Activated naive CD4-positive, alpha-beta T cell treated with anti-CD3 and anti-CD28 coated beads for 36 hours (primary cell): ENCODE results near the gene UBN1. TPM values are rescaled to one million over a fixed set of nuclear protein-coding genes. Genes with fewer than 3 reads are reported as not detected.

Experiments
- CTCF ChIA-PET: fragments of 350-600 bp; sonication (Branson Sonifier 250); formaldehyde crosslinking; loops from one replicate; lab custom pipeline; 2021; ENCODE audit warnings: antibody characterized with exemption; lab: Charles Lee
- DNase-seq: peaks from one replicate; pipeline ENCODE4 v3.0.0-alpha.2; 2020
- H3K27ac Mint-ChIP-seq: one replicate; pipeline ENCODE4 v1.8.0; 2021; ENCODE audit warnings: mild to moderate bottlenecking, mixed read lengths
- H3K27me3 Mint-ChIP-seq: one replicate; pipeline ENCODE4 v1.8.0; 2021; ENCODE audit warnings: low read depth, mixed read lengths
- H3K36me3 Mint-ChIP-seq: one replicate; pipeline ENCODE4 v1.8.0; 2021; ENCODE audit warnings: low read depth, mixed read lengths
- H3K4me1 Mint-ChIP-seq: one replicate; pipeline ENCODE4 v1.8.0; 2021; ENCODE audit warnings: low read depth, mixed read lengths
- H3K4me3 Mint-ChIP-seq: one replicate; pipeline ENCODE4 v1.8.0; 2021; ENCODE audit warnings: mild to moderate bottlenecking, moderate library complexity, mixed read lengths
- H3K9me3 Mint-ChIP-seq: one replicate; pipeline ENCODE4 v1.8.0; 2021; ENCODE audit warnings: mixed read lengths
- intact Hi-C: fragments of 100-400 bp; cut with micrococcal nuclease; formaldehyde crosslinking; loops from one replicate; pipeline ENCODE4 v1.15.1; 2023
- total RNA-seq, 2 experiments: library from RNA; stranded (reverse); gene quantifications; one replicate each; pipeline ENCODE4 v1.2.3, GENCODE V29; 2021

UBN1 gene
- total RNA-seq, 2 experiments from 2014 or later: 26.7 to 28.1 TPM

DNA sequence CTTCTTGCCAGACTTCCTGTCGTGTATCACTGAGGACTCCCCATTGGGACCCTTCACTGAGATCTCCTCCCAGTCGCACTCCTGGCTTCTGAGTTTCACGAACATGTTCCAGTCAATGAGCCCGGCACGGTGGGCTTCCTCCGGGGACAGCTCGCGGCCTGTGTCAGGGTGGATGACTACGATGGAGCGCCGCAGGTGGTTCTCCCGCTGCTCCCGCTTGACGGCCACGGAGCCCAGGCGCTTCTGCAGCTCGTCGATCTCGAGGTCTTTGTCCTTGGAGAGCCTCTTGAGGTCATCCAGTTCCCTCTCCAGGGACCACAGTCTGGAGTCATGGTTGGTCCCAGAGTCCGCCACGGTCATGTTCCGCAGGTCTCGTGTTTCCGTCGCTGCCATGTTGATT is 36.2 kb downstream of the UBN1 start:
- Mint-ChIP-seq H3K36me3 (peaks cover 31% of the 10 kb centered on the region), H3K9me3 (no peaks in the 10 kb centered on the region), H3K27me3 (no peaks in the 10 kb centered on the region), H3K4me3 (no peak overlapping the region), H3K4me1 (no peaks in the 10 kb centered on the region), H3K27ac (no peak overlapping the region)
- no peak for DNase-seq
- CTCF ChIA-PET: no interaction called here
- intact Hi-C loops: no loop called here

GRCh38 chr16:4884209-4884608 is 36.9 kb downstream of the UBN1 start:
- Mint-ChIP-seq H3K4me1 (no peaks in the 10 kb centered on the region), H3K4me3 (no peak overlapping the region), H3K27ac (no peak overlapping the region), H3K27me3 (no peaks in the 10 kb centered on the region), H3K36me3 (peaks cover 29% of the 10 kb centered on the region), H3K9me3 (no peaks in the 10 kb centered on the region)
- CTCF ChIA-PET: interaction anchor here (0.6 kb wide), 1 partner anchor 95 kb away, joined by 3 read pairs; no protein-coding TSS in a partner anchor
- intact Hi-C loops: no loop called here
- DNase-seq: no peak

DNA sequence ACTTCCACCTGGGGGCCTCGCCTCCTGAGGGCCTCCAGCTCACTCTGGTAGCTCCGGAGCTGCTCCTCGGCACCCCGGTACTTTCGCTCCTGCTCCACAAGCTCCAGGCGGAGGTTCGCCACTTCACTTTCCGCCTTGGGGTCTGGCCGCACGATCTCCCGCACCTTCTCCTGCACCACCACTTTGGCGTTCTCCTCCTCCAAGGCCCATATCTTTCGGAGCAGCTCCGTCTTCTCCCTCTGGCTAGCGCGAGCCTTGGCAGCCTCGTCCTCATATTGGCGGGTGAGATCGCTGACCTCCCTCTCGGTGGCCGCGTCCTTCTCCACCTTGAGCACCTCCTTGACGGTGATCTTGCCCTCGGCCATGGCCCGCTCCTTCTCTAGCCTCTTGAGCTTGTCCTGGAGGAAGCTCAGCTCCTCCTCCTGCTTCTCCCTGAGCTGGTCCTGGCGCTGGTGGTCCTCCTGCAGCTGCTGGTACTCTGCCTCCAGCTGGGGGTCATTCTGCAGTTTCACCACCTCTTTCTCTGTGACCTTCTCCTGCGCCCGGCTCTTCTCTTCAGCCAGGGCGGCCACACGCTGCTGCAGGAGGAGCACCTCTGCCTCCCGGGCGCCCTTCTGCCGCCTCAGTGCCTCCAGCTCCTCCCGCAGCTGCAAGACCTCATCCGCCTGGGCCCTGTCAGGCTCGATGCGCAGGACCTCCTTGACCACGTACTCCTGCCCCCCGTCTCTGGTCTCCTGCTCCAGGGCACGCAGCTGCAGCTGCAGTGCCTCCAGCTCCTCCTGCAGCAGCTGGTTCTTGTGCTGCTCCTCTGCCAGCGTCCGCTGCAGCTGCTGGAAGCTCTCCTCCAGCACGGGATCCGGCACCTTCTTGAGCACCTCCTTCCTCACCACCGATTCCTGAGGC is 37.9 kb downstream of the UBN1 start:
- Mint-ChIP-seq H3K36me3 (peaks cover 27% of the 10 kb centered on the region), H3K27ac (no peak overlapping the region)
- CTCF ChIA-PET: interaction anchor here (0.6 kb wide), 1 partner anchor 96 kb away, joined by 3 read pairs; no protein-coding TSS in a partner anchor

GRCh38 chr16:4886151-4886550 is 38.9 kb downstream of the UBN1 start:
- H3K4me3 Mint-ChIP-seq: no peak overlapping the region
- H3K36me3 Mint-ChIP-seq: peaks cover 26% of the 10 kb centered on the region
- no peak overlapping the region for H3K27ac Mint-ChIP-seq
- no peaks in the 10 kb centered on the region for H3K9me3 Mint-ChIP-seq
- H3K4me1 Mint-ChIP-seq: no peaks in the 10 kb centered on the region
- intact Hi-C loops: no loop called here
- H3K27me3 Mint-ChIP-seq: no peaks in the 10 kb centered on the region
- no peak for DNase-seq
- CTCF ChIA-PET: no interaction called here

More for the DNA sequence above, 37.9 kb downstream of the UBN1 start:
- no peaks in the 10 kb centered on the region for H3K4me1 Mint-ChIP-seq
- no peaks in the 10 kb centered on the region for H3K27me3 Mint-ChIP-seq
- H3K4me3 Mint-ChIP-seq: no peak overlapping the region
- no peak for DNase-seq
- intact Hi-C loops: no loop called here
- H3K9me3 Mint-ChIP-seq: no peaks in the 10 kb centered on the region

- Mint-ChIP-seq H3K9me3 (no peaks in the 10 kb centered on the region), H3K27ac (no peak overlapping the region), H3K4me1 (no peaks in the 10 kb centered on the region), H3K4me3 (no peak overlapping the region), H3K36me3 (peaks cover 16% of the 10 kb centered on the region), H3K27me3 (no peaks in the 10 kb centered on the region)
- no peak for DNase-seq
- CTCF ChIA-PET: interaction anchor here (0.6 kb wide), 1 partner anchor 22 kb away, joined by 3 read pairs; no protein-coding TSS in a partner anchor
- intact Hi-C loops: no loop called here
Observed at GRCh38 chr16:4888428-4889135, 41.3 kb downstream of the UBN1 start.

- H3K4me3 Mint-ChIP-seq: no peak overlapping the region
- DNase-seq: no peak
- no peaks in the 10 kb centered on the region for H3K9me3 Mint-ChIP-seq
- peaks cover 3% of the 10 kb centered on the region for H3K36me3 Mint-ChIP-seq
- no peaks in the 10 kb centered on the region for H3K27me3 Mint-ChIP-seq
- CTCF ChIA-PET: no interaction called here
- intact Hi-C loops: no loop called here
- no peak overlapping the region for H3K27ac Mint-ChIP-seq
- no peaks in the 10 kb centered on the region for H3K4me1 Mint-ChIP-seq
Observed at GRCh38 chr16:4890026-4890425, 42.7 kb downstream of the UBN1 start.

DNA sequence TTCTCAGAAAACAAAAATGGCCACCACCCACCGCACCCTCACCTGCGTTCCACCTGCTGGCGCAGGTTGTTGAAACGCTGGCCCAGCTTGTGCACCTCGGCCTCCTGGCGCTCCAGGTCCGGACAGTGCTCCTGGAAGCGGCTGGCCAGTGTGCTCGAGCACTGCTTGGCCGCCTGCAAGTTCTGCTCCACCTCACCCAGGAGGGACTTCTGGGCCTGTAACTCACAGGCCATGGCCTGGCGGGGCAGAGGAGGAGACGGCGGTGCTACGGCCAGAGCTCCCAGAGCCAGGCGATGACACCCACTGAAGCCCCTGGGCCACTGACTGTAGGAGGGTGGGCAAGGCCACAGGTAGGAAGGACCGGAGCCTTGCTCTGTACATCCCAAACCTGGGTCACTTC is 43.4 kb downstream of the UBN1 start:
- H3K4me3 Mint-ChIP-seq: no peak overlapping the region
- CTCF ChIA-PET: interaction anchor here (0.7 kb wide), 1 partner anchor 66 kb away, joined by 3 read pairs; no protein-coding TSS in a partner anchor
- intact Hi-C loops: no loop called here
- no peak overlapping the region for H3K27ac Mint-ChIP-seq
- H3K36me3 Mint-ChIP-seq: no peaks in the 10 kb centered on the region
- no peak for DNase-seq
- H3K27me3 Mint-ChIP-seq: no peaks in the 10 kb centered on the region
- H3K9me3 Mint-ChIP-seq: no peaks in the 10 kb centered on the region
- no peaks in the 10 kb centered on the region for H3K4me1 Mint-ChIP-seq

GRCh38 chr16:4891097-4891885 is 44.0 kb downstream of the UBN1 start:
- Mint-ChIP-seq H3K36me3 (no peaks in the 10 kb centered on the region), H3K27me3 (no peaks in the 10 kb centered on the region), H3K9me3 (no peaks in the 10 kb centered on the region), H3K4me3 (no peak overlapping the region), H3K27ac (no peak overlapping the region), H3K4me1 (no peaks in the 10 kb centered on the region)
- no peak for DNase-seq
- CTCF ChIA-PET: interaction anchor here (0.5 to 0.7 kb wide), 2 partner anchors 65 to 147 kb away, joined by 3 to 6 read pairs; no protein-coding TSS in a partner anchor
- intact Hi-C loops: no loop called here

- DNase-seq: no peak
- CTCF ChIA-PET: interaction anchor here (0.5 kb wide), 1 partner anchor 148 kb away, joined by 6 read pairs; no protein-coding TSS in a partner anchor
- intact Hi-C loops: no loop called here
- H3K36me3 Mint-ChIP-seq: no peaks in the 10 kb centered on the region
- H3K4me3 Mint-ChIP-seq: no peak overlapping the region
- H3K27me3 Mint-ChIP-seq: no peaks in the 10 kb centered on the region
- no peaks in the 10 kb centered on the region for H3K9me3 Mint-ChIP-seq
- H3K27ac Mint-ChIP-seq: no peak overlapping the region
- H3K4me1 Mint-ChIP-seq: no peaks in the 10 kb centered on the region
Observed at GRCh38 chr16:4891886-4892216, 44.6 kb downstream of the UBN1 start.

DNA sequence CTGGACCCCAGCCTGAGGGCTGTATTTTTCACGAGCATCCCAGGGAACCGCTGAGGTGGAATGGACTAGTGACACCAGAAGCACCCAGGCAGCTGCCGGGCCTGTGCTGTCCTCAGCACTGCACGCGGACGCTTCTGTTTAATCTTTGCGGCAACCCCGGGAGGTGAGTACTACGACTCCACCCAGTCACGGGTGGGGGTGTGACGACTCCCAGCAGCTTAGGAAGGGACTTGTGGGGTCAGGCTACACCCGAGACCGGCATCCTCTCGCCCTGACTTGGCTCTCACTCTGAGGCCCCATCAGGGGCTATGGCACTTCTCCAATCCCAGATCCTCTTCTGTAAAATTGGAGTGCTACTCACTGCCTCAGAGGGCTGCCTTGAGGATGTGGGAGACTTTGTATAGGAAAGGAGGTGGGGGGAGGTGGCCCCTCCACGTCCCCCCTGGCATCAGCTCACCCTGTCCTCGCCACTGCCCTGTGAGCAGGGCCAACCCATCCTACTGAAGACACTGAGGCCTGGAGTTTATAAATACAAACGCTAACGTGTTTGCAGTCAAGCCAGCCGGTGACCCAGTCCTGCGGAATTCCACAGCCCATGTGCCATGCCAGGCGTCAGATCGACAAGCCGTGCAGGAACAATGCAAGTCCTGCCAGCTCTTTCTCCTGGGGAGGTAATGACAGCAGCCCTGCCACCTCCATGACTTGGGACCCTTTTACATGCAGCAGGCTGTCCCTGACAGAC is 45.3 kb downstream of the UBN1 start:
- H3K4me1 Mint-ChIP-seq: no peaks in the 10 kb centered on the region
- no peak overlapping the region for H3K27ac Mint-ChIP-seq
- no peaks in the 10 kb centered on the region for H3K27me3 Mint-ChIP-seq
- DNase-seq: no peak
- no peaks in the 10 kb centered on the region for H3K9me3 Mint-ChIP-seq
- no peak overlapping the region for H3K4me3 Mint-ChIP-seq
- CTCF ChIA-PET: no interaction called here
- H3K36me3 Mint-ChIP-seq: no peaks in the 10 kb centered on the region
- intact Hi-C loops: no loop called here

GRCh38 chr16:4893103-4893862 is 46.0 kb downstream of the UBN1 start:
- DNase-seq: no peak
- CTCF ChIA-PET: no interaction called here
- Mint-ChIP-seq H3K27me3 (no peaks in the 10 kb centered on the region), H3K27ac (no peak overlapping the region), H3K9me3 (no peaks in the 10 kb centered on the region), H3K4me1 (no peaks in the 10 kb centered on the region), H3K36me3 (no peaks in the 10 kb centered on the region), H3K4me3 (no peak overlapping the region)
- intact Hi-C loops: no loop called here
